NCI-H1694 treated with DMSO at 0.1 percent for 48 hours (cell line): ENCODE data around the gene INPP5A.
"Not testable (repeated sequence)": the region's sequence is repeated elsewhere in the genome, so short reads cannot be mapped to it uniquely, and the experiment has no call there.

ENCODE experiments used
- DNase-seq: peaks from one replicate; lab custom pipeline; 2025; lab: John Stamatoyannopoulos, UW

INPP5A gene

GRCh38 chr10:132658546-132659205, 121.1 kb downstream of the INPP5A start:
- DNase-seq, result no peak

- no peak for DNase-seq
Measured at GRCh38 chr10:132659206-132660091, 121.9 kb downstream of the INPP5A start.

GRCh38 chr10:132660385-132660784, 122.8 kb downstream of the INPP5A start:
- DNase-seq, result no peak

GRCh38 chr10:132662186-132662920, 124.8 kb downstream of the INPP5A start:
- no peak for DNase-seq

- no peak for DNase-seq
Measured at GRCh38 chr10:132663666-132664365, 126.2 kb downstream of the INPP5A start.

- no peak for DNase-seq
Measured at GRCh38 chr10:132664407-132664806, 126.8 kb downstream of the INPP5A start.

GRCh38 chr10:132664883-132665282, 127.3 kb downstream of the INPP5A start:
- no peak for DNase-seq

GRCh38 chr10:132665946-132666704, 128.5 kb downstream of the INPP5A start:
- no peak for DNase-seq

GRCh38 chr10:132666705-132667341, 129.2 kb downstream of the INPP5A start:
- DNase-seq, result no peak

- no peak for DNase-seq
Measured at GRCh38 chr10:132667342-132668047, 129.9 kb downstream of the INPP5A start.

GRCh38 chr10:132668048-132668394, 130.4 kb downstream of the INPP5A start:
- DNase-seq, result no peak

- no peak for DNase-seq
Measured at GRCh38 chr10:132669208-132669861, 131.7 kb downstream of the INPP5A start.

GRCh38 chr10:132670546-132671227, 133.1 kb downstream of the INPP5A start:
- DNase-seq, result no peak

GRCh38 chr10:132671228-132672154, 133.9 kb downstream of the INPP5A start:
- no peak for DNase-seq

GRCh38 chr10:132673746-132674145, 136.2 kb downstream of the INPP5A start:
- not testable (repeated sequence) for DNase-seq

GRCh38 chr10:132674311-132674710, 136.7 kb downstream of the INPP5A start:
- DNase-seq, result no peak

GRCh38 chr10:132675031-132675740, 137.6 kb downstream of the INPP5A start:
- no peak for DNase-seq
